GM18505 (cell line): ENCODE data around the gene LRCH3.

Experiments used
- ATAC-seq: cut with Tn5 transposase; IDR thresholded peaks from one replicate; pipeline ENCODE4 v1.9.1; 2021; ENCODE audit not compliant: unreplicated experiment
- POLR2A ChIP-seq: IDR thresholded peaks from 4 replicates; pipeline ENCODE4 v1.6.1; 2011; ENCODE audit warnings: borderline replicate concordance; ENCODE audit not compliant: insufficient read depth, insufficient read length; ENCODE audit errors: extremely low read depth

The LRCH3 gene

DNA sequence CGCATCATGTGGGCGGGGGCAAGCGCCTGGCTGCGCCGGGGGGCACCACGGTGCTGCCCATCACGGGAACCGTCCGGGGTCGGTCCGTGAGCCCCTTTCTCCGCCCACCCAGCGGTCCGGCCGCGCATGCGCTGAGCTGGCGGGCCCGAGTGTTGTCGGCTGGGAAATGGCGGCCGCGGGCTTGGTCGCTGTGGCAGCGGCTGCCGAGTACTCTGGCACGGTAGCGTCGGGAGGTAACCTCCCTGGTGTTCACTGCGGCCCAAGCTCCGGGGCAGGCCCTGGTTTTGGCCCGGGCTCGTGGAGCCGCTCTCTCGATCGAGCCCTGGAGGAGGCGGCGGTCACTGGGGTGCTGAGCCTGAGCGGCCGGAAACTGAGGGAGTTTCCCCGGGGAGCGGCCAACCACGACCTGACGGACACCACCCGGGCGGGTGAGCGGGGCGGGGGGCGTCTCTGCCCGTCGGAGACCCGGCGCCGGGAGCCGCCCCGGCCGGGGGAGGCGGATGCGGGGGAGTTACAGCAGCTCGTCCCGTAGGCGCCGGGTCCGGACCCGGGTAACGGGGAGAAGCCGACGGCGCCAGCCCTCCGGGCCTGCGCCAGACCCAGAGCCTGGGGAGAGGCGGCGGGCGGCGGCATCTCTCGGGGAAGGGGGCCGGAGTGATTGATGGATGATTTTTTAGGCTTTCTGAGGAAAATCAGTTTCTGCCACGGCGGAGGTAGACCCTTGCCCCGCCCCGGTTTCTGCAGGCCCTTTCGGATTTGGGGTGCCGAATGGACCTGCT lies at the start of gene LRCH3:
Gene LRCH3 (plus strand): TSS at position 142 of the 779 bp plus-strand sequence. CDS start 25 bp downstream, at position 167.
- TF ChIP-seq POLR2A, result peak; percentile 96

GRCh38 chr3:197742787-197743186 lies 48.3 kb upstream of the LRCH3 start:
- no peak for ATAC-seq
- no peak for TF ChIP-seq POLR2A

More for the DNA sequence above, at the start of gene LRCH3:
- ATAC-seq, result peak; percentile 79

DNA sequence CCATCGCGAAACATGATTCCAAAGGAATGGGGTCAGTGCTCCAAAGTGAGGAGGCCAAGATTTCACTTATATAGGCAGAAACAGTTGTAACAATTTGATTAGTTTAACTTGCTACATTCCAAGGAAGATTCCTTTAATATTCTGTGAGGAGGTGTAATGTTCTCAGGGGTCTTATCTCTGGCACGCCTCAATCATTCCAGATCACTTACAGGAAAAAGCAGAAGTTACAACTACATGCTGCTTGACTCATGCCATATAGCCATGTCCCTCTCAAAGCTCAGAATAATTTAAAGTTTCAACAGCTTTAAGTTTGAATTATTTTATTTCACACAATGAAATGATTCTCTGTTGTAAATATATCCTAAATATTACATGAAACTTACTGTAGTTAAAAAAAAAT lies 44.8 kb upstream of the LRCH3 start:
- TF ChIP-seq POLR2A, result no peak
- no peak for ATAC-seq

GRCh38 chr3:197746801-197747237 lies 44.2 kb upstream of the LRCH3 start:
- no peak for TF ChIP-seq POLR2A
- ATAC-seq, result no peak

DNA sequence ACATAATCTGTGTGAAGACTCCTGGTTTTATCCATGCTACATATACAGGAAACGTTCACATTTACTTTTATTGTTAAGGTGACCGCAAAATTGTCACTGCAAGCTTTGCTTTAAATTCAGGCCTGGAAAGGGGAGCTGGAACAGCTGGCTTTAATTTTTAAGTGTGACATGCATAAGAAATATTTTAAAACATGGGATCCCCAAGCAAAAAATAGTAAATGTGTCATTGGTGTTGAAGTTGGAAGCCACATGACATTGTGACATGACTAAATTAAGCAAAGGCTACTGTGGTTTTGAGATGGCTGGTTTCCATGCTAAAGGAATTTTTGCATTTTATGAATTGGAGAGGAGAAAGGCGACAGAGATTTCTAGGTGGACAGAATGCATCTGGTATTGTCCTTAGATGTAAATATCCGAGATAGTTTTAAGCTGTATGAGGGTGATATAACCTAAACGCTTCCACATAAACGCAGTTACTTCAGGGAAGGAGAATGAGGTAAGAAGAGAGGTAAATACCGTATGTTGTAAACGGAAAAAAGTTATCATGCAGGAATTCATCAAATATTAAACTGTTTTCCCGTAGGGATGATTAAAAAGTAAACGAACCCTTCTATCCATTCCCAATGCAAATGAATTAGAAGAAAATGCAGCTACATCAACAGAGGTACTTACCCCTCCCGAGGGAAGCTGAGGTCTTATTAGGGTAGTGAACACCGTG lies 42.3 kb upstream of the LRCH3 start:
- TF ChIP-seq POLR2A, result no peak

GRCh38 chr3:197749315-197749600 lies 41.8 kb upstream of the LRCH3 start:
- peak; percentile 33 for ATAC-seq
- TF ChIP-seq POLR2A, result no peak

More for the DNA sequence above, 42.3 kb upstream of the LRCH3 start:
- no peak for ATAC-seq

DNA sequence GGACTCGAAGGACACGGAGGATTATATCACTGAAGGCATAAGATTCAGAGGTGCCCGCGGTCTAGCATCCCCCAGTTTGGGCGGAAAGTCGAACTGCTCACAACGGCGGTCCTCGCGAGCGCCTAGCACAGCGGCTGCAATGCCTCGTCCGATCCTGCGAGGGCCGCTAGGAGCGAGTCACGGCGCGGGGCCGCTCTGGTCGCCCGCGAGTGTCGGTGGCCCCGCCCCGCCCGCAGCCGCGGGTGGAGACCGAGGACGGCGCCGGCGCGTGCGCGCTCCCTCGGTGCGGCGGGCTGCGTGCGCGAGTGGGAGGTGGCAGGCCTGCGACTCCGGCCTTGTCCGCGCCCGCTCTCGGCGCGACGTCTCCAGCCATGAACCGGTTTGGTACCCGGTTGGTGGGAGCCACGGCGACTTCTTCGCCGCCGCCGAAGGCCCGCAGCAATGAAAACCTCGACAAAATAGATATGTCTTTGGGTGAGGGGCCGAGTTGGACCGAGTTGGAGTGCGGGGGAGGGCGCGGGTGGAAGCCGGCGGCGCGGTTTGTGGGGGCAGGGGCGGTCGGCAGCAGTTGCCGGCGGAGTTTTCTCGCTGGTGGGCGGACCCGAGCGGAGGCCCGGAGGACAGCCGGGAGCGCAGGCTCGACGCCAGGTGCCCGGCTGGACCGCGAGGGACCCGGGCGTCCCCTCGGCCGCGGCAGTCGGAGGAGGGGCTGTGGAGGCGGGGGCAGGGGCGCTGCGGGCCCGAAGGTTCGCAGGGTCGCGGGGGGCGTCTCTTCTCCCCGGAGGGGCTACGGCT lies 41.3 kb upstream of the LRCH3 start, which contains the start of gene FYTTD1:
Gene FYTTD1 (plus strand): TSS at position 283 of the 795 bp plus-strand sequence. CDS start 89 bp downstream, at position 372.
- peak; percentile 76 for TF ChIP-seq POLR2A
- ATAC-seq, result peak; percentile 72

- peak; percentile 43 for TF ChIP-seq POLR2A
- peak; percentile 40 for ATAC-seq
Measured at GRCh38 chr3:197750396-197750831, 40.6 kb upstream of the LRCH3 start.

GRCh38 chr3:197750858-197751737 lies 40.0 kb upstream of the LRCH3 start:
- no peak for ATAC-seq
- TF ChIP-seq POLR2A, result peak; percentile 32

GRCh38 chr3:197752107-197752506 lies 38.9 kb upstream of the LRCH3 start:
- ATAC-seq, result no peak
- no peak for TF ChIP-seq POLR2A

GRCh38 chr3:197753263-197753662 lies 37.8 kb upstream of the LRCH3 start:
- TF ChIP-seq POLR2A, result no peak
- ATAC-seq, result no peak

GRCh38 chr3:197756704-197757103 lies 34.4 kb upstream of the LRCH3 start:
- ATAC-seq, result no peak
- no peak for TF ChIP-seq POLR2A
